M059J (cell line): Measurements from ENCODE around the gene DAPK2. TPM values are rescaled to one million over a fixed set of nuclear protein-coding genes. Genes with fewer than 3 reads are reported as not detected.

Source experiments
- DNase-seq: peaks from one replicate; pipeline ENCODE4 v3.0.0-alpha.2; 2012; ENCODE audit warnings: low read depth
- total RNA-seq: library from RNA; depleted of rRNA; stranded (reverse); fragments of >200 nt; shearing (Covaris generic); gene quantifications from 2 replicates; pipeline ENCODE4 v1.2.3, GENCODE V29; 2014; rRNA removed

Gene DAPK2
- total RNA-seq, 1 experiment from 2014 or later, result 7.3 TPM

GRCh38 chr15:63870487-63871209, 175.6 kb downstream of the DAPK2 start:
- DNase-seq, result peak; percentile 81

- peak; percentile 40 for DNase-seq
Measured at GRCh38 chr15:63870043-63870394, 176.3 kb downstream of the DAPK2 start.

GRCh38 chr15:63869371-63870042, 176.8 kb downstream of the DAPK2 start:
- DNase-seq, result no peak

- DNase-seq, result no peak
Measured at GRCh38 chr15:63864186-63864585, 182.1 kb downstream of the DAPK2 start.

- no peak for DNase-seq
Measured at GRCh38 chr15:63861946-63862517, 184.3 kb downstream of the DAPK2 start.

GRCh38 chr15:63860555-63860954, 185.7 kb downstream of the DAPK2 start:
- DNase-seq, result no peak

- no peak for DNase-seq
Measured at GRCh38 chr15:63860155-63860554, 186.1 kb downstream of the DAPK2 start.

GRCh38 chr15:63858881-63859280, 187.4 kb downstream of the DAPK2 start:
- peak; percentile 59 for DNase-seq

GRCh38 chr15:63858448-63858847, 187.8 kb downstream of the DAPK2 start:
- no peak for DNase-seq

- no peak for DNase-seq
Measured at GRCh38 chr15:63857461-63857856, 188.8 kb downstream of the DAPK2 start.

Other genes starting within 250 kb of the DAPK2 start
- 58.1 and 65.2 TPM in 2 replicates for gene HERC1, start 212.5 kb downstream of the DAPK2 start, total RNA-seq
- gene CIAO2A, start 47.4 kb upstream of the DAPK2 start, total RNA-seq, result 172 and 196 TPM in 2 replicates
- gene SNX1, start 49.5 kb upstream of the DAPK2 start, total RNA-seq, result 21.9 and 29.8 TPM in 2 replicates
- gene SNX22, start 105.2 kb upstream of the DAPK2 start, total RNA-seq, result 0.20 and 0.27 TPM in 2 replicates
- gene PPIB, start 116.5 kb upstream of the DAPK2 start, total RNA-seq, result 814 and 1,026 TPM in 2 replicates